Stimulated activated CD4-positive, alpha-beta T cell treated with anti-CD3 and anti-CD28 coated beads, TNF-alpha, amount 100 ng/mL, for 4 hours (primary cell): ENCODE results near the gene SCYL2.

ENCODE experiments used
- DNase-seq, 3 experiments: peaks; one replicate each; pipeline ENCODE4 v3.0.0-alpha.2; 2020; ENCODE audit warnings: low read depth in 3 of 3

Gene SCYL2

DNA sequence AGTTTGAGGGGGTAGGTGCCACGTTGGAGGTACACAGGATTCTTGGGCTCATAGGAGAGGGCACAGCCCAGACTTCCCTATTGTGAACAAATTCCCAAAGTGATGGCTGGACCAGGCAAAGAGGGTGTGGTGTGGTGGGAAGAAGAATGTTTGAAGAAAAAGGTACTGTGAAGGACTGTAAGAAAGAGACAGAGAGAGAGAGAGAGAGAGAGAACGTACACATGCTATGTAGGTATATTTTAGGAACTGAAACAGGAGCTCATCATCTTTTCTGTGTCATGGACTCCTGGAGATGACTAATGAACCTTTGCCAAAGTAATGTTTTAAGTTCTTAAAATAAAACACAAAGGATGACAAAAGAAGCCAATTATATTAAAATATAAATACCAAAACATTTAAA lies 114.4 kb downstream of the SCYL2 start:
- no peak for DNase-seq

GRCh38 chr12:100382338-100382737 lies 115.4 kb downstream of the SCYL2 start:
- DNase-seq: no peak

DNA sequence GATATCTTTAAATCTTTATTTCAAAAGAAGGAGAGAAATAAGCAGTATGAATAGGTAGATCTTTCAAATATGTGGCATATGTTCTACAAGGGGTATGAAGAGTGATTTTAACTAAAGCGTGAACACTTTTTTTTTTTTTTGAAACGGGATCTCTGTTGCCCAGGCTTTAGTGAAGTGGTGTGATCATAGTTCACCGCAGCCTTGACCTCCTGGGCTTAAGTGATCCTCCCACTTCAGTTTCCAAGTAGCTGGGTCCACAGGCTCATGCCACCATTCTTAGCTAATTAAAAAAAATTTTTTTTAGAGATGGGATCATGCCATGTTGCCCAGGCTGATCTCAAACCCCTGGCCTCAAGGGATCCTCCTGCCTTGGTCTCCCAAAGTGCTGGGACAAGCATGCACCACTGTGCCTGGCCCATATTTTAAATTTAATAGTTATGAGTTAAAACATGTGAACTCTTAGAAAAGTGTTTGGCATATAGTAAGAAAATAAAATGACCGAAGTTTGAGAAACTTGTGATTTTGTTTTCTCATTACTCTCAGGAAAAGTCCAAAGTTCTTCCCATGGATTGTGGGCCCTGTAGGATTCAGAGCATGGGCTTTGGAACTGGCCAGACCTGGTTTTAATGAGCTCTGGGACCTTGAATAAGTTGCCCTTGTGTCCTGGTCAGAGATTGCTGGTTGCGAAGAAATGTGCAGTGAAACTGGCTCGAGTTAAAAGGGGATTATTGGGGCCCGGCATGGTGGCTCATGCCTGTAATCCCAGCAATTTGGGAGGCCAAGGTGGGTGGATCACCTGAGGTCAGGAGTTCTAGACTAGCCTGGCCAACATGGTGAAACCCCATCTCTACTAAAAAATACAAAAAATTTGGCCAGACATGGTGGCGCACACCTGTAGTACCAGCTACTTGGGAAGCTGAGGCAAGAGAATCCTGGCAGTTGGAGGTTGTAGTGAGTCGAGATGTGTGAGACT lies 116.9 kb downstream of the SCYL2 start:
- no peak for DNase-seq

GRCh38 chr12:100384559-100384935 lies 117.6 kb downstream of the SCYL2 start:
- DNase-seq: no peak

DNA sequence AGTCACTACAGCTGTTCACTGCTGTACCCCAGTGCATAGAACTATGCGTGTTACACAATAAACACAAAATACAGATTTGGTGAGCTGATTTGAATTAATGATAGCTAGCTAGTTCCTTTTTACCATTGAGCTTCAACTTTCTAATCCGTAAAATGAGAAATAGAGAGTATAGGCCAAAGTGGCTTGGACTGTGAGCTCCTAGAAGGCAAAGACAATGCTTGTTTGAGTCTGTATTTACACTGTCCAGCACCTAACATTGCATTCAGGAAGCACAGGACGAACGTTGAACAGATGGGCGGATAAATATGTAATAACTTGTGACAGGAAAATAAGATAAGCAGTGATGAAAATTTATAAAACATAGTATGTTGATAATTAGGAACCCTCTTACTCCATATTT lies 121.4 kb downstream of the SCYL2 start:
- no peak for DNase-seq
